HS-27A (cell line): ENCODE results near the gene COL27A1.

ENCODE experiments used
- DNase-seq: peaks from one replicate; pipeline ENCODE4 v3.0.0-alpha.2; 2012; ENCODE audit warnings: low read depth, missing footprints

Gene COL27A1

GRCh38 chr9:114227288-114228015, 72.1 kb downstream of the COL27A1 start:
- no peak for DNase-seq

GRCh38 chr9:114228016-114228808, 72.9 kb downstream of the COL27A1 start:
- DNase-seq, result no peak

GRCh38 chr9:114229295-114229694, 74.0 kb downstream of the COL27A1 start:
- no peak for DNase-seq

GRCh38 chr9:114230068-114230467, 74.7 kb downstream of the COL27A1 start:
- DNase-seq, result no peak

- no peak for DNase-seq
Measured at GRCh38 chr9:114231273-114231672, 75.9 kb downstream of the COL27A1 start.

GRCh38 chr9:114231719-114232449, 76.5 kb downstream of the COL27A1 start:
- no peak for DNase-seq

- DNase-seq, result no peak
Measured at GRCh38 chr9:114233491-114234185, 78.3 kb downstream of the COL27A1 start.

GRCh38 chr9:114235033-114235661, 79.8 kb downstream of the COL27A1 start:
- no peak for DNase-seq

GRCh38 chr9:114236391-114237138, 81.2 kb downstream of the COL27A1 start:
- no peak for DNase-seq

- no peak for DNase-seq
Measured at GRCh38 chr9:114237247-114237646, 81.9 kb downstream of the COL27A1 start.

GRCh38 chr9:114237781-114238180, 82.4 kb downstream of the COL27A1 start:
- DNase-seq, result no peak

GRCh38 chr9:114238472-114238871, 83.1 kb downstream of the COL27A1 start:
- DNase-seq, result no peak

GRCh38 chr9:114238891-114239875, 83.8 kb downstream of the COL27A1 start:
- no peak for DNase-seq

- no peak for DNase-seq
Measured at GRCh38 chr9:114240216-114240615, 84.9 kb downstream of the COL27A1 start.

- DNase-seq, result no peak
Measured at GRCh38 chr9:114240647-114241558, 85.6 kb downstream of the COL27A1 start.

- no peak for DNase-seq
Measured at GRCh38 chr9:114242837-114243236, 87.5 kb downstream of the COL27A1 start.

GRCh38 chr9:114243240-114243639, 87.9 kb downstream of the COL27A1 start:
- no peak for DNase-seq

- no peak for DNase-seq
Measured at GRCh38 chr9:114244570-114244969, 89.2 kb downstream of the COL27A1 start.

- no peak for DNase-seq
Measured at GRCh38 chr9:114246558-114246957, 91.2 kb downstream of the COL27A1 start.
